ENCODE data around the gene HTRA3. TPM values are rescaled to one million over a fixed set of nuclear protein-coding genes. Genes with fewer than 3 reads are reported as not detected.

HTRA3 gene
- total RNA-seq, 1 donor from 2014 or later: 3.5 TPM

DNA sequence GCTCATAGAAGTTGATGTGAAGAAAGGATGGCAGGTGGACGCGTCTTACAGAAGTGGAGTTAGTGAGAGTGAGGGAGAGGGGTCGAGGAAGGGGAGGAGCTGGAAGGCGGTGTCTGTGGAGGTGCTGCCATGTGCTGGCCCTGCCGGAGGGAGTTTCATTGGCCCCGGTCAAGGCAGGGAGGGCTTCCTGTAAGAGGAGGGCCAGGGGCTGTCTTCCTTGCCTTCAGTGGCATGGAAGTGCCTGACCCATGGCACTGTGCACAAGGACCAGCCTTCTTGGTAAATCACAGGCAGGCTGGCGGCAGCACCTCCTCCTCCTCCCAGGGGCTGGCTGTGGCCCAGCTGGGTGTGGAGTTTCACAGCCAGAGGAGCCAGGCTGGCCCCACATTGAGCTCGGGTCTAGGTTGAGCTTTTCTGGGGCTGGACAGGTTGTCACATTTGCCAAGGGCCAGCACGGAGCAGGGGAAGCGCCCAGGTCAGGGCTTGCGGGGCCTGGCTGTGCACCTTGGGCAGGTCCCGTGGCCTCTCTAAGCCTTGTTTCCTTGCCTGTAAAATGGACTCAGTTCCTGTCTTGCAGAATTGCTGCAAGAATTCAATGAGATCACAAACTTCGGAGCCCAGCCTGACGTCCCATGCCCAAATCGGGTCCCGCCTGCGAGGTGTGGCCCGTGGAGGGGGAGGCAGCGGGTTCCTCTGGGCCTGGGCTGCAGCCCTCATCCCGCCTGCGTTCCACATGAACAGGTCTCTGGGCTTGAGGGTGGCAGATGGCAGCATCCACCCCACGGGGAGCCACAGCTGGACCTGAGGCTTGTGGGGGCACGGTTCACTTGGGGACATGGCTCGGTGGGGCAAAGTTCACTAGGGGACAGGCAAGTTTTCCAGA, 7.0 kb downstream of the HTRA3 start:
- Mint-ChIP-seq H3K36me3 (ENCODE audit: low read depth) (no peaks in the 10 kb centered on the region), H3K4me3 (ENCODE audit: unreplicated experiment) (no peak overlapping the region), H3K4me1 (ENCODE audit: low read depth) (peaks cover 39% of the 10 kb centered on the region), H3K27me3 (ENCODE audit: low read depth) (peaks cover 4% of the 10 kb centered on the region), H3K9me3 (ENCODE audit: low read depth) (no peaks in the 10 kb centered on the region), H3K27ac (ENCODE audit: unreplicated experiment) (peak overlapping the region; percentile 27)
- TF ChIP-seq, protein P1, sequence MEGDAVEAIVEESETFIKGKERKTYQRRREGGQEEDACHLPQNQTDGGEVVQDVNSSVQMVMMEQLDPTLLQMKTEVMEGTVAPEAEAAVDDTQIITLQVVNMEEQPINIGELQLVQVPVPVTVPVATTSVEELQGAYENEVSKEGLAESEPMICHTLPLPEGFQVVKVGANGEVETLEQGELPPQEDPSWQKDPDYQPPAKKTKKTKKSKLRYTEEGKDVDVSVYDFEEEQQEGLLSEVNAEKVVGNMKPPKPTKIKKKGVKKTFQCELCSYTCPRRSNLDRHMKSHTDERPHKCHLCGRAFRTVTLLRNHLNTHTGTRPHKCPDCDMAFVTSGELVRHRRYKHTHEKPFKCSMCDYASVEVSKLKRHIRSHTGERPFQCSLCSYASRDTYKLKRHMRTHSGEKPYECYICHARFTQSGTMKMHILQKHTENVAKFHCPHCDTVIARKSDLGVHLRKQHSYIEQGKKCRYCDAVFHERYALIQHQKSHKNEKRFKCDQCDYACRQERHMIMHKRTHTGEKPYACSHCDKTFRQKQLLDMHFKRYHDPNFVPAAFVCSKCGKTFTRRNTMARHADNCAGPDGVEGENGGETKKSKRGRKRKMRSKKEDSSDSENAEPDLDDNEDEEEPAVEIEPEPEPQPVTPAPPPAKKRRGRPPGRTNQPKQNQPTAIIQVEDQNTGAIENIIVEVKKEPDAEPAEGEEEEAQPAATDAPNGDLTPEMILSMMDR (IDR thresholded peaks at IDR 0.05): no peak
- DNase-seq (ENCODE audit: low spot score): peak; percentile 90

DNA sequence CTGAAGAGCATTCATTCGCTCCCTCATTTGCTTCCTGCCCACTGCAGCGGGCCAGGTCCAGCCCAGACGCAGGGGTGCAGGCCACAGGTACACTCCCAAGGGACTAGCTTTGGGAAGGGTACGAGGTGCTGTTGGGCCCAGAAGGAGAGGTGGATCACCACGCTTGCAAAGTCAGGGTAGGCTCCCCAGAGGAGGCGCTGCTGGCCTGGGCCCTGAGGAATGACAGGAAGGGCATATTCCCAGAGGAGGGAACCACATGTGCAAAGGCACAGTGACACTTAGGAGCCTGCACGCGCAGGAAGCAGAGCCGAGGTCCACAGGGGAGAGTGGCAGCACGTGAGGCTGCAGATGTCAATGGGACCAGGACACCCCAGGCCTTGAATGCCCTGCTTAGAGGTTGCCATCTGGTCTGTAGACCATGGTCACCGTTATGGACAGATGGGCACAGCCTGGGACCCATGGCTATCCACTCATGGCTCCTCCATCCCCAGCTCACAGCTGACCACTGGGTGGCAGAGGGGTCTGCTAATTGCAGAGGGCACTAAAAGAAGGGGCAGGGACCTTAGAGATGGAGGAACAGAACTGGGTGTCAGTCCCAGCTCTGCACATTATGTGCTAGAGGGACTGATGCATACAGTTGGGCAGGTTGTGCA, 7.9 kb downstream of the HTRA3 start:
- H3K4me1 Mint-ChIP-seq (ENCODE audit: low read depth): peaks cover 37% of the 10 kb centered on the region
- DNase-seq (ENCODE audit: low spot score): peak; percentile 81
- no peaks in the 10 kb centered on the region for H3K36me3 Mint-ChIP-seq (ENCODE audit: low read depth)
- H3K27ac Mint-ChIP-seq (ENCODE audit: unreplicated experiment): no peak overlapping the region
- TF ChIP-seq, protein P1 (IDR thresholded peaks at IDR 0.05): peak; percentile 30
- no peaks in the 10 kb centered on the region for H3K27me3 Mint-ChIP-seq (ENCODE audit: low read depth)
- H3K4me3 Mint-ChIP-seq (ENCODE audit: unreplicated experiment): no peak overlapping the region
- no peaks in the 10 kb centered on the region for H3K9me3 Mint-ChIP-seq (ENCODE audit: low read depth)

DNA sequence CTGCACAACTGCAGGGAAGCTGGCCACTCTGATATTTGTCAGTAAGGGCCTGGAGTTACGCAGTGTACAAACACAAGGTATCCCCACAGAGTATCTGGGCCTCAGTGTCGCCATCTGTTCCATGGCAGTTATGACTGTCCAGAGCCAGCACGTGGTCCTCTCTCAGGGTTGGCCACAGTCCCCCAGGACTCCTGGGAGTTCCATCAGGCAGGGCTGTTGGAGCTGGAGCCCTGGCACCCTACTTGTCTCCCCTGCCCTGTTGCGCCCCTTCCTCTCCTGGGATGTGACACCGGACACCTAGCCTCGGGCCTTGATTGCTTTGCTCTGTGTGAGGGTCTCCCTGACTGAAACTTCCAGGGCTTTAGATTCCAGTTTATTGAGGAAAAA, 8.4 kb downstream of the HTRA3 start:
- DNase-seq (ENCODE audit: low spot score): peak; percentile 77
- Mint-ChIP-seq H3K4me3 (ENCODE audit: unreplicated experiment) (no peak overlapping the region), H3K4me1 (ENCODE audit: low read depth) (peaks cover 36% of the 10 kb centered on the region), H3K27ac (ENCODE audit: unreplicated experiment) (peak overlapping the region; percentile 86), H3K27me3 (ENCODE audit: low read depth) (no peaks in the 10 kb centered on the region), H3K36me3 (ENCODE audit: low read depth) (no peaks in the 10 kb centered on the region), H3K9me3 (ENCODE audit: low read depth) (no peaks in the 10 kb centered on the region)
- TF ChIP-seq, protein P1 (IDR thresholded peaks at IDR 0.05): no peak

DNA sequence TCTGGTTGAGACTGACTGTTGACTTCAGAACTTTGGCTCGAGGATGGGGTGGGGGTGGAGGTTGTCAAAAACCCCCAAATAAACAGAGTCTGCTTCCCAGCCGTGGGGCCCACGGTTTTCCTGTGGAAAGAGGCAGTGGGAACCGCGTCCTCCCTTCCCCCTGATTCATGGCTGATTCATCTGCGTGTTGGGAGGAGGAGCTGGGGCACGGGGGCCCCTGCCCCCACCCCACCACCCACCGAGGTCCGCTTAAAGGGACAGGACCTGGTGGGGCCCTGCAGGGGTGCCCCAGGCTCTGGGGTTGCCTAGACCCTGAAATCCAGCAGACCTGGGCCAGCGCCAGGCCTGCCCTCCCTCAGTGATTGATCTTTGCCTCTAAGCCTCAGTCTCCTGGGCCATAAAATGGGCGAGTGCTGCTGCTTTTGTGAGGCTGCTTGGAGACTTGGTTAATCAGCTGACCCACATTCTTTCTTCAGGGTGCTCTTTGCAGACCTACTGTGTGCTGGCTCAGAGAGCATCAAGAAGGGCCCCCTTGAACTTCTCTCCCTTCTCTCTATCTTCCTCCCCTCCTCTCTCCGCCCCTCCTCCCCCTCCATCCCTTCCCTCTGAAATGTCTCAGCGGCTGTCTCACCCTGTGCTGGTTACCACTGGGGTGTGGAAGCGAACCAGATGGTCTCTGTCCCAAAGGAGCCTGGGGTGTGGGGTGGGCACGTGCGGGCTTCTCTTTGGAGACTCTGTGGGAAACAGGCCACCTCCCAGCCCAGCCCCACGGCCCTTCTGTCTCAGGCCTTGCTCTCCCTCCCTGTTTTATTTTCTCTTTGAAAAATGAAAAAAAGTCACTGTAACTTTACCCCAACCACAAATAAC, 9.1 kb downstream of the HTRA3 start:
- TF ChIP-seq, protein P1 (IDR thresholded peaks at IDR 0.05): no peak
- Mint-ChIP-seq H3K36me3 (ENCODE audit: low read depth) (no peaks in the 10 kb centered on the region), H3K9me3 (ENCODE audit: low read depth) (no peaks in the 10 kb centered on the region), H3K4me3 (ENCODE audit: unreplicated experiment) (no peak overlapping the region), H3K27me3 (ENCODE audit: low read depth) (no peaks in the 10 kb centered on the region), H3K27ac (ENCODE audit: unreplicated experiment) (peak overlapping the region; percentile 86), H3K4me1 (ENCODE audit: low read depth) (peaks cover 36% of the 10 kb centered on the region)
- DNase-seq (ENCODE audit: low spot score): peak; percentile 67

All from chondrocyte (in vitro differentiated cells).